ENCODE data around the gene INPP4B. TPM values are rescaled to one million over a fixed set of nuclear protein-coding genes. Genes with fewer than 3 reads are reported as not detected.

INPP4B gene
- total RNA-seq, 1 donor from 2014 or later = 12.1 TPM

DNA sequence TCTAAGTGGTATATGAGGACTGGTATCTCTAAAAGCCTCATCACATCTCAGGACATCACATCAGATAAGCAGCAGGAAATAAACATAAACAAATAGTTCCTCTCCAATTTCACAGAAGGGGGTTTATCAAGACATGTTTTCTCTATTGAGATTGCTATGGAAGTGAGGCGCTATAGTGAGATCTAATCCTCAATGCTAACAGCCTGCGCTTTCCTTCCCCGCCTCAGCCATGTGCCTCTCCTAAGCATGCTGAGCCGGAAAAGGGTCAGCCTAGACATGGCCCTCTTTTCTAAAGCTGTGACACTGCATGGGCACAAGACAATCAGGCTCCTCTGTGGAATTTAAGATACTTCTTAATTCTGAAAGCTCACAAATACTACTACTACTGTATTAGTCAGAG, 286.1 kb downstream of the INPP4B start:
- ATAC-seq (no peak), DNase-seq (ENCODE audit: missing footprints) (no peak)
- intact Hi-C loops (cut with DNase I) = no loop called here

DNA sequence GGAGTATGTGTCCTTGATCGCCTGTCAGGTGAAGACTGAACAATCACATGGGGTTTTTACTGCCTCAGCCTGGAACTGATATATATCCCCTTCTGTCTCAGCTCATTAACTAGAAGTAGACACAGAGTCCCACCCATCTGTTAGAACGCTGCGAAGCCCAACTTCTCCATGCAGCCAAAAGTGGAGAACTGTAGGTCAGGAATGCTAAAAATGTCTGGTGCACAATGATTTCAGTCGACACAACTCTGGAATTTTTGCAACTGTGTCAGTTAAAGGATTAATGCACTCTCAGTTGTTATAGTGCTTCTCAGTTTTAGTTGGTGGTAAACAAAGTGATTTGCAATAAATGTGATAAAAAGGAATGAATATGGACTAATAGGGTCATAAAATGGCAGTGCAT, 287.2 kb downstream of the INPP4B start:
- DNase-seq (ENCODE audit: missing footprints) = no peak
- intact Hi-C loops (cut with DNase I) = no loop called here
- no peak for ATAC-seq

DNA sequence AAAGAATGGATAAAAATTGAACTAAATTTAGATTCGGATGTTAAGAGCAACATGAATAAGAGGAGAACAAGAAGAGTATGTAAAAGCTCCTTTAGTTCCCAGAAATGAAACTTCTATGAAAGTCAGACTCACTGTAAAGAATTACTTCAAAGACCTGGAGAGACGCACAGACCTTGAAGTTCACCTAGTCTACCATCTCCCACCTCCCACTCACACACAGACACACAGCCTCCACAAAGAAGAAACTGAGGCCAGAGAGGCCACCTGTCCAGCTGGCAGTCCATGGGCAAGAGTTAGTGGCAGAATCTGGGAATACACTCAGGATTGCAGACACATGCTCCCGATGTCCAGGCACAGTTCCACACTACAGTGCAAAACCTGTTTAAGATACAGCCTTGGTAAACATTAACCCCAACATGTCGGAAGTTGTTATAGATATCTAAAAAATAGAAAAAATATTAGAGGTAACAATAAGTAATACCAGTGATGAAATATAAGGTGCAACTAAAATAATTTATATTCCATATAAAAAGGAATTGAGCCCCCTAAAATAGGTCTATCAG, 288.8 kb downstream of the INPP4B start:
- intact Hi-C loops (cut with DNase I) = no loop called here
- no peak for ATAC-seq
- no peak for DNase-seq (ENCODE audit: missing footprints)

DNA sequence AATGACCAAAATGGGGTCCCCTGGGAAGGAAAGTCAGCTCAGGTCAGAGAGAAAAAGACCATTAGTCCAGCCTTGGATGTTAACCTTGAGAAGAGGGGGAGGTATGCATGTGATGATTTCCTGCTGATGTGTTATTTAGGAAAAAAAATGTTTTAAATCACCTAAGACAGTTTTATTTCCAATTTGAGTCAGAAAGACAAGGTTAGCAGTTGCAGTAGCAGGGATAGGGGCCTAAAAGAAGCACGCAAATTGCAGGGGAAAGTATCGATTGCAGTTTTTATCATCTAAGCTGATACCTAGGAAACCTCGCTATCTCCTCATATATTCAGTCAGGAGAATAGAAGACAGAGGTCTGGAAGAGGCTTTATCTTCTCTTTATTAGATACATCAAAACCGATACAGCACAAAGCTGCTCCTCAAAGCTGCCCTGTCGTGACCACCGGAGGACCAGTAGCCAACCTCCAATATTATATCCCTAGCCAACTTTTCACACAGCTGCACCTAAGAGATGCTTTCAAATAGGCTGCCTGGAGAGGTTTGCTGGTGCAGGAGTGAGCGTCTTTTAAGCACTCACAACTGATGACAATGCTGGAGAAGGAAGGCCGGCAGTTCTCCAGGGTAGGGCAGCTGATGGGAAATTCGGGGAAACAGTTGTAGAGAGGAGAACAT, 289.4 kb downstream of the INPP4B start:
- intact Hi-C loops (cut with DNase I) = no loop called here
- DNase-seq (ENCODE audit: missing footprints) (no peak), ATAC-seq (no peak)

DNA sequence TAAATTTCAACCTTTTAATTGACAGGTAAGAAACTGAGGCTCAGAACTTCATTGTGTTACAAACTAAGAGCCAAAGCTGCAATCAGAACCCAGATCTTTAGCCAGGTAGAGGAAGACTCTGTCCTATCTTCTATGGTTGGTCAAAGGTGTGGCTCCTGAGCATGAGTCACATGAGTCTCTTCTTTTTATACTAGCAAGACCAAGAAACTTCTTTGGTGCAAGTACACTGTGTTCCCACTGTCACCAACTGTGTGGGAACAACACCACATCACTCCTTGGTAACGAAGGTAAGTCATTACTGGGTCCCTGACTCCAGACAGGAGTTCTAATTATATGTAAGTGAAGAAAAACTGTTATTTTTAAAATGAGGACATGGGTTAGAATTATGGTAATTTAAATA, 290.1 kb downstream of the INPP4B start:
- DNase-seq (ENCODE audit: missing footprints) (no peak), ATAC-seq (no peak)
- intact Hi-C loops (cut with DNase I) = no loop called here

DNA sequence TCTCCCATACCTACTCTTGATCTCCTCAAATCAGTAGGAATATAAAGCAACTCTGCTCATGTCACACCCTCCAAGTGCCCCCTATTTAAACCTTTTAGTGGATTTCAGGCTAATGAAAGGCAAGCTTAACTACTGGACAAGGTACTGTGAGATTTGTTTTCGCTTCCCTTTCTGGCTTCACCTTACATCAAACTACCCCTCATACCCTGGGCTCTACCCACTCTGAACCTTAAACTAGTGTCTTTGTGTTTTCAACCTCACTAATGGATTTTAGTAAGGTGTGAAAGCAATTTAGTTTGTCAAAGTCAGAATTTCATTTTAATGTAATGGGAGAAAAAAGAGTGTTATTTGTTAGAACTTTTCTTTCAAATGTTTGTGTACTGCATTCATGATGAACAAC, 291.7 kb downstream of the INPP4B start:
- intact Hi-C loops (cut with DNase I) = no loop called here
- ATAC-seq (no peak), DNase-seq (ENCODE audit: missing footprints) (no peak)

DNA sequence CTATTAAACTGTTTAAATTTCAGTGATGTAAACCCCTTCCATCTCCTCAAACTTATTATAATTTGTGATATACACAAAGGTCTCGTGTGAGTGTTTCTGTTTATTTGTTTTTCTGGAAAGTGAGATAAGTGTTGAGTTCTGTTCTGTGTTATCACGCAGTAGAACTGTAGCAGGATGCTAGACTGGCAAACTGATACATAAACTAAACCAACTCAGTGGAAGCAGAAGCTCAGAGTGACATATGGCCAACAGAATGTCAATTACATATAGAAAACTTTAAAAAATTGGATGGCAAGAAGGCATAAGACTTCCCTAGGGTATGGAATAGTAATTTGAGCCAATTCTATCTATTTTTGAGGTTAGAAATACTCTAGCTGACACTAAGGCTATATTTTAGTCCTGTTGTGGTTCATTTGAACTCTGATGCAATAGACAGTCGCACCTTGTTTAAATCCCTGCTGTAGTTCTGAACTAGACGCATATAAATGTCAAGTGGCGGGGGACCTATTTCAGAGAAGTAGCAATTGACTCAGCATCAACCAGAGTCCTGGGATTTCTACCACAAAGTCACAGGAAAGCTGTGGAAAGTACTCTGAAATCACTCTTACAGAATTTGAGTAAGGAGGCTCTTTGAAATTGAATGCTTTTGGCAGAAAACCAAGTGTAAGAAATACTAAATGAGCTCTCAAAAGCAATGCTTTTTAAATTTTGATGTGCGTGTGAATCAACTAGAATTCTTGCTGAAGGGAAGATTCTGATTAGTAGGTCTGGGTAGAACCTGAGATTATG, 294.4 kb downstream of the INPP4B start:
- no peak for ATAC-seq
- DNase-seq (ENCODE audit: missing footprints) = no peak
- intact Hi-C loops (cut with DNase I) = no loop called here

DNA sequence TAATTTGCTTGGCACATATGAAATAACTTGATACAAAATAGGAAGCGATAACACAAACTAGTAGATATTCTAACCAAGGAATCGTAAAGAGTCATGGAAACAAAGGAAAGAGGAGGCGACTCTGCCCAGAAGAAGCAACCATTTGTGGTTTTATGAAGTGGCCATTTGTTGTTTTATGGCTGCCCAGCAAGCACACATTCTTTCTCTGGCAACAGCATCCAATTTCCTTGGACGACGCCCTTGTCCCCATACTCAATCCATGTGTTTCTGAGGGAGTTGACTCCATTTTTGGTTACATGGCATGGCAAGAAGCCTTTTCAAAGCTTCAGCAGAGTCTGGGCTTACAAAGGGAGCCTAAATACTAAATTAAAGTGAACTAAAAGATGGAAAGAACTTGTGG, 295.1 kb downstream of the INPP4B start:
- intact Hi-C loops (cut with DNase I) = no loop called here
- no peak for ATAC-seq
- DNase-seq (ENCODE audit: missing footprints) = no peak

DNA sequence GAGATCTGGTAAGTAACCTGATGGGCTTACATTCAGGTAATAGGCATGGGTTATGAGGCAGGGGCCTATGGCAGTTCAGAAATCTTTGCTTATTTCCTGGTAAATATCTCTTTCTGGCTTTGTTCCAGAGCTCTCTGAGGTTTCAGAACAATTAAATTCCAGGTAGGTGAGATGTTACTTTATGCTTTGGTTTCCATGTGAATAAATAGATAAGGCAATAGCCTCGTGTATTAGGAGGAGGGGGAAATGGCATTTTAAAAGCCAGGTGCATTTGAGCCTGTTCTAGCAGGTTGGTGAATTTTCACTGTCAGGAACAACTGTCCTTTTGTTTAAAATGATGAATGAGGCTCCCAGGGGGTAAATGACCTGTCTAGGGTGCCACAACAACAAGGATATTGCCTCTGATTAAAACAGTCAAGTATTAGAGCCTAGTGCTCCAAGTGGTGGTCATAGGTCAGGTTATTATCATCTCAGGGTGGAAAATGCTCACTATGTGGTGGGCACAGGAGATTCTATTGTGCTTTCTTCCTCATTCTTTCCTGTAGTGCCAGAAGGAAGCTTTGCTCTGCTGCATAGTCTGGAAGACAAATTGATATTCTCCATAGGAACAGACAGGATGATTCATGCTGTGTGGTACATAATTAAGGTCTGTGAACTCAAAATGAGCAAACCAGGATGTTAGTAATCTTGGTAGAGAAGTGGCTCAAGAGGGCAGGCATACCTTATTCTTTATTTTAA, 296.2 kb downstream of the INPP4B start:
- DNase-seq (ENCODE audit: missing footprints) (no peak), ATAC-seq (no peak)
- intact Hi-C loops (cut with DNase I) = no loop called here

DNA sequence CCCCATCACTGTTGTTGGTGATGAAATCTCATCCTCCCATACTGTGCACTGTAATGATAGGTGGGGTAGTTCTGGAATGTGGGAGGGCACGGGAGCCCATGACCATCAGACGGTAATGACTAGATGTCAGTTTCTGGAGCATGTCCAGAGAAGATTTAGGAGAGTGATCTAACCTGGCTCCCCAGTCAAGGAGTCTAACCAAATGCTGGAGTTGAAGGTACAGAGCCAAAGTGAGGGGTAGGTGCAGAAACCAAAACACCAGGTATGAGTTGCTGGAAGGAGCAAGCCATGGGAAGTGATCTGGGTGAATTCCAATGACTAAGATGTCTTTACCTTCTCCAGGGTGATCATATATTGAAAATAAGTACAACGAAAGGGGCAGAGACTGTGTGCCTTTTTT, 296.9 kb downstream of the INPP4B start:
- no peak for DNase-seq (ENCODE audit: missing footprints)
- intact Hi-C loops (cut with DNase I) = no loop called here
- no peak for ATAC-seq

DNA sequence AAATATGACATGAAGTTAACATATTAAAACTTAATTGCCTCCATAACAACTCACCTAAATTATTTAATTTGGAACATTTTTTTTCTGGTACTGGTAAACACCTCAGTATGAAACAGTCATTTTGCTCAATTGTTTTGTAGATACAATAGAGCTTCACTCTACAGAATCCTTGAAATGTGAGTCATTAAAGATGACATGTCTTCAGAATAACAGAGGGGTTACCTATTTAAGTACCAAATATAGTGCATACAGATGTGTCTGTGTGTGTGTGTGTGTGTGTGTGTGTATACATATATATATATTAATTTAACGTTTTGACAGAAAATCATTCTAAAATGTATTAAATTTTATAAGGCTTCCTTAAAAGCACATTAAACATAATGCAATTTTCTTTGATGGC, 297.6 kb downstream of the INPP4B start:
- ATAC-seq = no peak
- DNase-seq (ENCODE audit: missing footprints) = no peak
- intact Hi-C loops (cut with DNase I) = no loop called here

DNA sequence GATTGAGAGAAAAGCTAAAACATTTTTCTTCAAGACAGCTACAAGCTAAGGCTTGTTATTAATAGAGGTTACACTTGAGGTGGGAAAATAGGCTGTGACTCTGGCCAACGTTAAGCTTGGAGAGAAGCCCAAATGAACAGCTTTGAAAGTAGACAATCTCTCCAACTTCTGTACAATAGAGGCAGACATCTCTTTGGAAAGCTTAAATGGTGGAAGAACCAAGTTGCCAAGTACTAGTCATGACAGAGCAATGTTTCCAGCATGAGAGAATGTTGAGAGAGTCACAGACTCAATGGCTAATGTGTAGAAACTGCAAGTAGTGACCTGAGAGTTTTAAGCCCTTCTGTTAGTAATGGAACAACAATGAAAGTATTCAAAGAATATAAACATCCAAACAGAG, 298.1 kb downstream of the INPP4B start:
- intact Hi-C loops (cut with DNase I) = no loop called here
- no peak for DNase-seq (ENCODE audit: missing footprints)
- no peak for ATAC-seq

DNA sequence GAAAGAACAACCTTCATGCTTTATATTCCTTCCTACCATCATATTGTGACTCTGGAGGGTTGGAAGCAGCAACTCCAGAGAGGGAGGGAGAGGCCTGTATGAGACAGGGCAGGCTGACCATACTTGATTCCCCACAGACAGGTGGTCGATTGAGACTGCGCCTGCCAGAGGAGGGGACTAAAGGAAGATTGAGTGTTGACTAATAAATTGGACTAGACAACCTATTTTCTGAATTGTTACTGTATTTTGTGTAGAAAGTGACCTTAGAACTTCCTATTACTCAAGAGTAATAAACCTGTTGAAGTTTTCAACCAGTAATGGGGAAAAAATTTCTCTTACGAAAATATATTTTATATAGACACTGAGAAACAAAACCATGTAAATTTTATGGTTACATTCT, 301.5 kb downstream of the INPP4B start:
- ATAC-seq (no peak), DNase-seq (ENCODE audit: missing footprints) (no peak)
- intact Hi-C loops (cut with DNase I) = no loop called here

DNA sequence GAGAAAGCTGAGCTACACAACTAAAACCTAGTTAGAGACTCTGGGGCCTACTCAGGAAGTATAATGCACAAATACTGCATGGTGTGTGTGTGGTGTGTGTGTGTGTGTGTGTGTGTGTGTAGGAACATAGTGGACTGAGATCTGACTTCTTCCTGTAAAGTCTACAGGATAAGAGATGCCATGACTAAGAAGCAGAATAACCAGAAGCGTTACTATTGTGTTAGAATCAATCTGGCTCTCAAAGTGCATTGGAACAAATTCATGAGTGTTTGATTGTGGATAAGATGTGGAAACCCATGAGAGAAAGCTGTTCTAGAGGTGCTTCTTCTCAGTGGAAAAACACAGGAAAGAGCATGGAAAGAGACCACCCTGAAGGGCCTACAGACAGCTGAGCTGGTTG, 302.1 kb downstream of the INPP4B start:
- intact Hi-C loops (cut with DNase I) = no loop called here
- ATAC-seq (no peak), DNase-seq (ENCODE audit: missing footprints) (no peak)

DNA sequence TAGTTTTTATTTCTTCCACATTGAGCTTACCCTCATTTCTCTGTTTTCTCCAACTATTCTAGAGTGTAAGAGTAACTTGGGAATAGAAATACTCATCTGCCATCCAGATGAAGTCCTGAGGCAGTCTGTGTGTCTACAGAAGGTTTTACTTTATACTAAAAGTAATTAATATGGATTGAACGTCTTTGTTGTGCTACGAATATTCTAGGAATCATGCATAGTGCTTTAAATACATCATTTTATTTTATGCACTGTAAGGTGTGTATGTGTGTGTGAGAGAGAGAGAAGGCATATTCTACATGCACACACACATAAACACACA, 305.7 kb downstream of the INPP4B start:
- DNase-seq (ENCODE audit: missing footprints) (no peak), ATAC-seq (no peak)
- intact Hi-C loops (cut with DNase I) = no loop called here

DNA sequence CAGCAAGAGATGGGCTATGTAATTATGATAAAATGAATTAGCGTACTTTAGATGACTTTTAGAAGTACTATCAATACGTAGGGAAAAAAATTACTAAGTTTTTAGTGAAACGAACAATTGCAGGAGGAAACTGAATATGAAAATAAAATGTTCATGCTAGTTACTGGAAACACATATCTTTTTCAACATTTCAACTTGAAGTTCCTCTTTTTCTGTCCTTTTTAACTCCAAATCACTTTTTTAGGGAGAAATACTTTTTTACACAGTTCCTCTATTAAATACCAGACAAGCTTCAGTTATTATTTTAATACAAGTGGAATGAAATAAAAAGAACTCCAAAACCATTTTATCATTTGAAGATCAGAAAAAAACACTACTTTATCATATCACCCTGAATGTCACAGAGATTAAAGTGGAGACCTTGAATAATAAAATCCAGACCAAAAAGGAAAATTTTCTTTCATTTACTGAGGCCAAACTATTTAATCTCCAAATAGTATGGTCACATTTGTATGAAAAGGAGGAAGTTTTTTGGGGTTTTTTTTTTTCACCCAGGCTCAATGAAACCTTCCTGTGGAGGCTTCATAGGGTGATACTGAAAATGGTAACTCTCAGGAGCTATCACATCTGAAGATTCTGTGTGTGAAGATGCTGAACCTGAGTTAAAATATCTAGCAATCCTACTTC, 306.2 kb downstream of the INPP4B start:
- DNase-seq (ENCODE audit: missing footprints) (no peak), ATAC-seq (no peak)
- intact Hi-C loops (cut with DNase I) = no loop called here

DNA sequence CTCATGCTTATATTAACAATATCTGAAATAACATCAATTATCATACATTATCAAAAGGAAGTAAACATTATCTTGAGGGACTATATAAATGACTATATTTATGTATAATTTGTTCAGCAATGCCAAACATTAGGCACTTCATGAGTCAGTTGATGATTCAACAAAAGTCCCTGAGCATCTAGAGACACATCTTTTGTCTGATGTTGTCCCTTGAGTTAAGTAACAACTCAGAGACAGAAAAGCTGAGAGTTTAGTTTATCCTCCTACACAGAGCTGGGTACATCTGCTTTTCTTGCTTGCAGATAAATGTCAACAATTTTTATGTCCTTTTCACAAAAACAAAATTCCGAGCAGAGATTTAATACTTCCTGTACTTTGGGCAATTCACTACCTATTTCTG, 311.1 kb downstream of the INPP4B start:
- ATAC-seq = no peak
- DNase-seq (ENCODE audit: missing footprints) = no peak
- intact Hi-C loops (cut with DNase I) = no loop called here

DNA sequence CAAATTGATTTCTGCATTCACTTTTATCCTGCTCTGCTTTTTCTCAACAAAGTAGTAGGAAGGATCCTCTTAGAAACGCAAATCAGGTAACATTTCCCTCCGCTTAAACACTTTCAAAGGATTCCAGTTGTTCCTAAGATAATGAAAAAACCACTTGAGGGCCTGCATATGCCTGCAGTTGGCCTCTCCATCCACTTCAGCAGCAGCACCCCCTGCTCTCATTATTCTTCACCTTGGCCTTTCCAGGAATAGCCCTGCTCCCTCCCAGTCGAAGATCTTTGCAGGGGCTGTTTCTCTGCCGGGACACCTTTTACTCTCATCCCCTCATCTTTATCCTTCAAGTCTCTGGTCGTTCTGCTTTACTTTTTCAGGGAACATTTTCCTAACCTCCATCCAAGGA, 314.0 kb downstream of the INPP4B start:
- no peak for ATAC-seq
- intact Hi-C loops (cut with DNase I) = no loop called here
- no peak for DNase-seq (ENCODE audit: missing footprints)

DNA sequence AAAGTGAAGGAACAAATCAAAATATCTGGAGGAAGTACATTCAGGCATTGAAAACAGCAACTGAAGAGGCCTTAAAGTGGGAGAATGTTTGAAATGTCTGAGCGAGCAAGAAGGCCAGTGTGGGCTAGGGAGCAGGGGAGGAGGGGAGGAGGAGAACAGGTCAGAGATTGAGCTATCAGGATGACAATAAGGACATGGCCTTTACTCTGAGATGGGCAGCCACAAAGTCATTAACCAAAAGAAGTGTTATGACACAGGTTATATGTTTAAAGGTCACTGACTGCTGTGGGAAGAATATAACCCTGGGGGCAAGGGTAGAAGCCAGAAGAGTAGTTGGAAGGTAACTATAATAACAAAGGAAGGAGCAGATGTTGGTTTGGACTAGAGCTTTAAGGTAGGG, 315.4 kb downstream of the INPP4B start:
- DNase-seq (ENCODE audit: missing footprints) (no peak), ATAC-seq (no peak)
- intact Hi-C loops (cut with DNase I) = no loop called here
